GM18861 (cell line): Measurements from ENCODE around the gene SH3BP1.

Source experiments
- ATAC-seq: cut with Tn5 transposase; IDR thresholded peaks from one replicate; pipeline ENCODE4 v1.9.1; 2021; ENCODE audit not compliant: unreplicated experiment

Gene SH3BP1

DNA sequence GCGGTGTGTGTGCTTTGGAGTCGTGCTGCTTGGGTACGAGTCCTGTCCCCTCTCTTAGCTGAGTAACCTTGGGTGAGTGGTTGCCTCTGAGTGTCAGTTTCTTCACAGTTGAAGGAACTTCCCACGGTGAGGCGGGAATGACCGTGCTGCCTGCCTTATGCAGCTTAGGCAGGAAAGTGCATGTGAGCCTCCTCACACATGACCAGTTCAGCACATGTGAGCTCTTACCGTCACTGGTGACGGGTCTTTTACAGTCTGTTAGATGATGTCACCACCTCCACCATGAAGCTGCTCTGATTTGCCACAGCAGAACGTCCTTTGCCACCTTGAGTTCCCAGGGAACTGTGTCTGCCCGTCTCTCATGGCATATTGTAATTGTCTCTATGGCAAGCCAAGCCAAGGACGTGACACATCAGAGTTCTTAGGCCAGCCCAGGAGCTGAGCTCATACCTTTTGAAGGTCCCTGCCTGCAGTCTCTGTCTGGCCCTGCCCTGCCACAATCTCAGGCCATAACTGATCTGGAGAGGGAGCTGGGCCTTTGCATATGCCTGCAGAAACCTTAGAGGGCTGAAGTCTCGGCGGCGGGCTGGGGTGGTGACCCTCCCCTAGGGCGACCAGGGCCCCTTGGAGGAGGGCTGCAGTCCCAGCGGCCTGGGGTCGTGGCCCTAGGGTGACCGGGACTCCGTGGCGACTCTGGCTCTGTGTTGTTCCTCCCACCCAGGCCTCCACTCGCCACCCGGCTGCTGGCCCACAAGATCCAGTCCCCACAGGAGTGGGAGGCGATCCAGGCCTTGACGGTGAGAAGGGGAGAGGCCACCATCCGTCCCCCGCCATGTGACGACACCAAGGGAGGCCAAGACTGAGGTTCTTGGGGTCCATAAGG is 23.0 kb upstream of the SH3BP1 start:
- ATAC-seq = no peak

DNA sequence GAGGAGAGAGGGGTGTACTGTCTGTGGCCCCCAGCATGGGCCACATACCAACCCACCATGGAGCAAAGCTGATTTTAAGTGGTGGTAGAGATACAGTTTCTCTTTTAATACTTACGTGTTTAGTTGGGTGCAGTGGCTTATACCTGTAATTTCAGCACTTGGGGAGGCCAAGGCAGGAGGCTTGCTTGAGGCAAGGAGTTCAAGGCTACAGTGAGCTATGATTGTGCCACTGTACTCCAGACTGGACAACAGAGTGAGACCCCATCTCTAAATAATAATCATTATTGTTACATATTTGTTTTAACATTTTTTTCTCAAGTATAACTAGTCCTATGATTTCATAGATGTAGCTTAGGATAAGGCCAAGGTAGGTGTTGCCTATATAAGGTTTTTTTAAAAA is 22.0 kb upstream of the SH3BP1 start:
- ATAC-seq = no peak

DNA sequence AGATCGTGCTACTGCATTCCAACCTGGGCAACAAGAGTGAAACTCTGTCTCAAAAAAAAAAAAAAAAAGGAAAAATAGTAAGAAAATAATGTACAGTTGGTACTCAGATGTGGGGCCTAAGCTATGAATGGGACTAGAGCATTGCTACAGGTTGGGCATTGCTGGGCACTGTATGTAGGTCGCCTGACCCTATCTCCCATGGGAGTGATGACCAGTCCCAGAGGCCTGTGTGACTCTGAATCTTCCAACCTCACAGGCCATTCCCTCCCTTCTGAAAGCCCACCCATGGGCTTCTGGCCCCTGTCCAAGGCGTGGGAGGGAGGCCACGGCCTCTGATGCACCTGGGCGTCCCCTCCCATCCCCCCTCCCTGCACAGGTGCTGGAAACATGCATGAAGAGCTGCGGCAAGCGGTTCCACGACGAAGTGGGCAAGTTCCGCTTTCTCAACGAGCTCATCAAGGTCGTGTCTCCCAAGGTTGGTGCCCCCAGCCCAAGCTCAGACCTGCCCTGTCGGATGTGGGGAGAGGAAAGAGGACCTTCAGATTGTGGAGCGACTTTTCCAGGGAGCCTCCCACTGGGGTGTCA is 21.3 kb upstream of the SH3BP1 start:
- no peak for ATAC-seq

DNA sequence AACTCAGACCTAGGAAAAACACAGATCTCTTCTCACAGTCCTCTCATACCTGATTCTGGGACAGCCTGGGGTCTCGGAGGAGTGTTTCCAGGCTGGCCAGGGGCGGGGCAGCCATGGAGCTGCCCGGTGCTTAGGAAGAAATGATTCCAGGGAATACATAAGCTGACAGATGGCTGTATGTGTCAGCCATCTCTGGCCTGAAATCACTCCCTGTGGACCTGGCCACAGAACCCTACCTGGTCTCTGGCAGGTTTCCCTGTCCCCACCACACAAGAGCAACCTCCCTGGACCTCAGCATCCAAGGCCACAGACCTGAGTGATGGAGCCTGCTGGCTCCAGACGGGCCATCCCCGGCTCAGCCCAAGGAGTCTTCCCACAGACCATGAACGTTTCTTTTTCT is 20.8 kb upstream of the SH3BP1 start:
- no peak for ATAC-seq

DNA sequence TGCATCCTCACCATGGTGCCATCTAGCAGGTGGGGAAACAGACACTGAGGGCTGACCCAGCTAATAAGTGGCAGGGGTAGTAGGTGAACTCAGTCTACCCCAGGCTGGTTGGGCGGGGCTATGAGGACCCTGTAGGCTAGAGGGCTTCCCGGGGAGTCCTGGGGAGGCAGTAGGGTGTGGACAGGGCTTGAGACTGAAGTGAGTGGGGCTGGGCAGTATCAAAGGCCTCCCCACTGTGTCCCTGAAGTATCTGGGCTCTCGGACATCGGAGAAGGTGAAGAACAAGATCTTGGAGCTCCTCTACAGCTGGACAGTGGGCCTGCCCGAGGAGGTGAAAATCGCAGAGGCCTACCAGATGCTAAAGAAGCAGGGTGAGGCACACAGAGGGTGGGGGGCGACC is 19.5 kb upstream of the SH3BP1 start:
- ATAC-seq = no peak

DNA sequence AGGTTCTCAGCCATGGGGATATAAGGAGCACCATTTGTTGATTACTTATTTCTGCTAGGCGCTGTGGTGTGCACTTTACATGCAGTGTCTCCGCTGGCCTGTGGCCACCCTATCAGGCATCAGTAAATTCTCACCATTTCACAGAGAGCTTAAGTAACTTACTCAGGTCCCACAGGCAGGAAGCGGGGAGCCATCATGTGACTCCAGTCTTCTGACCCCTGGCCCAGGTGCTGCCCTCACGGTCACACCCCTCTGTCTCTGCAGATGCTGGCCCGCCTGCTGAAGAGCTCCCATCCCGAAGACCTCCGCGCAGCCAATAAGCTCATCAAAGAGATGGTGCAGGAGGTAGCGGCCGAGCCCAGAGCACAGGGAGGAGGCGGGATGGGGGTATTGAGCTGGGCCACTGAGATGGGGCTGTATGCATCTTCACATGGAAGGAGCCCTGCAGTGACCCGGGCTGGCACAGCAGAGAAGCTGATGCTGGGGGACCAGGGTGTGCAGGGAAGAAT is 18.1 kb upstream of the SH3BP1 start:
- ATAC-seq = no peak

DNA sequence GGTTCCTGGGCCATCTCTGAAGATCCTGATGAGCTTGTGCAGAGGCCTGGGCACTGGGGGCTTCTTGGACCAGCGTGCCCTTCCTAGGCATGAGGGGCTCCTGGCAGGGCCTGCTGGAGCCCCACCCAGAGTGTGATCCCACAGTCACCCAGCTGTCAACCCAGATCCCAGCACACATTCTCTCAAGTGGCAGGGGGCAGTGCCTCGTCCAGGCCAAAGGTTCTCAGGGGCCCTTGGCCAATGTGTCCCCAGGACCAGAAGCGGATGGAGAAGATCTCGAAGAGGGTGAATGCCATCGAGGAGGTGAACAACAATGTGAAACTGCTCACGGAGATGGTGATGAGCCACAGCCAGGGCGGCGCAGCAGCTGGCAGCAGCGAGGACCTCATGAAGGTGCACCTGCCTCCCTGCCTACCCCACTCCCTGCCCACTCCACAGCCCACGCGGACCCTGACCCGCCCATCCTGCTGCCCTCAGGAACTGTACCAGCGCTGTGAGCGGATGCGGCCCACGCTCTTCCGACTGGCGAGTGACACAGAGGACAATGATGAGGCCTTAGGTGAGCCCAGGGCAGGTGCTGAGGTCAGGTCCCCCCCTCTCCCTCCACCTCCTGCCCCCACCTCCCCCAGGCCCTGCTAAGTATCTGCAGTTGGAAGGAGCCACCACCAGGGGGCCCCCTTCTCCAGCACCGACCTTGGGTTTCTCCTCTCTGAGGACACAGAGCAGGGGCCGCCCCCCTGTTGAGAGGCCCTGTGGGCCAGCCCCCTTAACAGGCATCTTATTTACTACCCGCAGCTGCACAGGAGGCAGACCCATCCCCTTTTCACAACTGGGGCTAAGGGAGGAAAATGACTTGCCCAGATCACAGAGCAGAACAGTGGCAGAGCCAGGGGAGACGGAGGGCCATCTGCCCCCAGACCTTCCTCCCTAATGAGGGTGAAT is 16.1 kb upstream of the SH3BP1 start:
- ATAC-seq = no peak

DNA sequence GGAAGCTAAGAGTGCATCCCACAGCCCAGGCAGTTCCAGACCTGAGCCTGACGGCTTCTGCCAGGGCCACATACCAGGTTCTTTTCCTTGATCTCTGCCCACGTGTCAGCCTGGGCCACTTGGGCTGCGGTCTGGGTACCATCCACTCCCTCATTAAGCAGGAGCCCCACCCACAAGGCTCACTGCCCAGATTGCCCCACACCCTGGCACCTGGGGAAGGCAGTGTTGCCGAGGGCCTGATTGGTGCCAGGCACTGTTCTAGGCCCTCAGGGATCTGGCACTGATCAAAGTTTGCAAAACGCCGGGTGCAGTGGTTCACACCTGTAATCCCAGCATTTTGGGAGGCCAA is 15.5 kb upstream of the SH3BP1 start:
- no peak for ATAC-seq

DNA sequence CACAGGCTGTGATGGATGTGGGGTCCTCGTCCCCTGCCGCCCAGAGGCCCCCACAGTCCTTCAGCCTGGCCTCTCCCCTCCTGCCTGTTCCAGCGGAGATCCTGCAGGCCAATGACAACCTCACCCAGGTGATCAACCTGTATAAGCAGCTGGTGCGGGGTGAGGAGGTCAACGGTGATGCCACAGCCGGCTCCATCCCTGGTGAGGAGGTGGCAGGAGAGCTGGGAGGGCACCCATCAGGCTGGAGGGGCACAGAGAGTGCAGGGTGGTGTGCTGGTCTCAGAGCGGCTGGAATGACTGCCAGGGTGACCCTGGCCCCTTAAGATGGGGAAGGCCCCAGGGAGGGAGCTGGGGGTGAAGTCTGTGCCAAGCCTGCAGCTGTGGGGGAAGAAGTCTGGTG is 14.6 kb upstream of the SH3BP1 start:
- ATAC-seq = no peak

DNA sequence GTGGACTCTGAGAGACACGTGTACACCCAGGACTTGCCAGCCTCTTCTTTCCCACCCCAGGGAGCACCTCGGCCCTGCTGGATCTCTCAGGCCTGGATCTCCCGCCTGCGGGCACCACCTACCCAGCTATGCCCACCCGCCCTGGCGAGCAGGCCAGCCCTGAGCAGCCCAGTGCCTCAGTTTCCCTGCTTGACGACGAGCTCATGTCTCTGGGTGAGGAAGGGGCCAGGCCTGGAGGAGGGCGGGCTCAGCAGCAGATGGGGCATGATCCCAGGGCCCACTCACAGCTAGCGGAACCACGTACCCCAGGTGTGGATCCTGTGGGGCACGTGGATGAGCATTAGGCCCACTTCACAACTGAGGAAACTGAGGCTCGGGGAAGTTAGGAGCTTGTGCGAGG is 13.7 kb upstream of the SH3BP1 start:
- ATAC-seq = no peak

DNA sequence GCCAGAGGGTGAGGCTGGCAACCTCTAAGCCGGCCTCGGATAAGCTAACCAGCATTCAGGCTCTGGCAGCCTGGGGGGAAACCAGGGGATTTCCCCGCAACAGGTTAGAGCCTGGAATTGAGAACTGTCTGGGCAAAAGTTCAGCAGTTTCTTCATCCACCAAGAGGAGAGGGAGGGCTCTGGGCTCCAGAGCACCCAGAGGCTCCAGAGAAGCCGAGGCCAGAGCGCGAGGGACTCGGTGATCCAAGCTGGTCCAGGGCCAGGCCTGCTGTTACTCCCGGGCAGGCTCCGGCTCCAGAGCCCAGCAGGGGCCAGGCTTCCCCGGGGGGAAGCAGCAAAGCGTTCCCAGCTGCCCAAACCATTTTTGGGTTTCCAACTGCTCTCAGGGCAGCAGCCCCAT is 13.3 kb upstream of the SH3BP1 start:
- ATAC-seq = no peak

DNA sequence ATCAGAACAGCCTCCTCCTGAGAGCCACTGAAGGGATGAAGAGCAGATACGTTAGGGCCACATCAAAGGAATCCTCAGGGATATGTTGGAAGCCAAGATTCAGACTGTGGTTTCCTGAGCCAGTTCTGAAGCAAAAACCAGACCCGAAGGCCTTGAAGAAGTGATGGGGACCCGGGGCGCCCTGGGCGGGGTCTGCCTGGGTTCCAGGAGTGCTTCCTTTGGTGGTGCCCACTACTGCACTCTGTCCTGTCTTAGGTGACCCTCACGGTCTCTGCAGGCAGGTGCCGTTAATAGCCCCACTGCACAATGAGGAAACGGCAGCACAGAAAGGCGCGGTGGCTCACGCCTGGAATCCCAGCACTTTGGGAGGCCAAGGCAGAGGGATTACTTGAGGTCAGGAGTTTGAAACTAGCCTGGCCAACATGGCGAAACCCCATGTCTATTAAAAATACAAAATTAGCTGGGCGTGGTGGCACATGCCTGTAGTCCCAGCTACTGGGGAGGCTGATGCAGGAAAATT is 12.9 kb upstream of the SH3BP1 start:
- no peak for ATAC-seq

DNA sequence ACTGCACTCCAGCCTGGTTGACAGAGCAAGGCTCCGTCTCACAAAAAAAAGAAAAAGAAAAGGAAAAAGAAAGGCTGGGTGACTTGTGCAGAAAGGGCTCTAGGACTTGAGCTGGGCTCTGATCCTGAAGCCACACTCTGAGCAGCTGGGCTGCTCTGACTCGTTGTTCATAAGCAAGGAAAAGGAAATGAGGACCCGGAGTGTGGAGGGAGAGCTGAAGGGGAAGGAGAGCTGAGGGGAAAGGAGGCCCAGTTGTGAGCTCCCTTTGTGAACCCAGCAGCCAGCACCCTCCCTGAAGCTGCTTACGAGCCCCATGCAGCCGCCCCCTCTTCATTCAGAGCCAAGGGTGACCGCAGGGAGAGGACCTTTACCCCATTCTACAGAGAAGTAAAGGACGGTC is 12.3 kb upstream of the SH3BP1 start:
- no peak for ATAC-seq

DNA sequence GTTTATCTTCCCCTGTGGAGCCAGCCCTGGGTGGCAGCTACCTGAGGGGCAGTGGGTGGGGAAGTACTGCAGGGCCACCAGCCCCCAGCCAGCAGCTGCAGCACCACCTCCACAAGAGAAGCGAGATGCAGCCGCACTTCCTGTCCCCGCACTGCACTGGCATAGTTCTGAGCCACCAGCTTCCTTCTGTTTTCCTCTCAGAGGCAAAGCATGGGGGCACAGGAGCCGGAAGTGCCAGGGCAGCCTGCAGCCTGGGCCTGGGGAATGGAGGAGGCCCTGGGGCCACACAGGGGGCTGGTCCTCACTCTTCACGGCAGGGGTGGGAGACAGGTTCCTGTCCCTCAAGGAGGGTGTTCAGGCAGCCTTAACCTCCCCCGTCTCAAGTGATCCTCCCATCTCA is 11.9 kb upstream of the SH3BP1 start:
- no peak for ATAC-seq

DNA sequence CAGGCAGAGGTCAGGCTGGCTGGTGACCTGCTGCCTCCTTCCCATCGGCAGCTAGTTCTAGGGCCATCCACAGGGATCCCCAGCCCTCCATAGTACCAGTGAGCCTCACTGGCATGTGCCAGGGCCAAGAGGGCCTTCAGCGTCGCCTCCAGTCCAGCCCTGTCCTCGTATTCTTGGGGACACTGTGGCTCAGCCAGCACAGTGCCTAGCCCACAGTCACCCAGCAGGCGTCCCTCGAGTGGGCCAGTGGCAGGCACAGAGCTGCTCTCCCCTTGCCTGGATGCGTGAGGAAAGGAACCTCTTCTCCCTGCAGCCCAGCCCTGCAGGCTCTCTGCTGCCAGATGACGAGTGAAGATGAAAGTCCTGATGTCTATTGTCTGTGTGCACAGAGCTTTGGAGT is 10.6 kb upstream of the SH3BP1 start:
- no peak for ATAC-seq

DNA sequence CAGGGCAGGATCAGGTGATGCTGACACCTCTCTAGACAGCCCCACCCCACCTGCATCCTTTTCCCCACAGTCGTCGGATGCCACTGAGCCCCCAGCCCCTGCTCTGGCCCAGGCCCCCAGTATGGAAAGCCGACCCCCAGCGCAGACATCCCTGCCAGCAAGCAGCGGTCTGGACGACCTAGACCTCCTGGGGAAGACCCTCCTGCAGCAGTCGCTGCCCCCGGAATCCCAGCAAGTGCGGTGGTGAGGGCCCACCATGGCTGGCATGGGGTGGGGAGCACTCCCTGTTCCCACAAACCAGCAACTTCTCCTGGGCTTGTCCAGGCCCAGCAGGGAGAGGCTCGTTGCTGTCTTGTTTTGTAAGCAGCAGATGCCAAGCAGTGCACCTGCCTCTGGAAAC is 9.5 kb upstream of the SH3BP1 start:
- ATAC-seq = no peak

DNA sequence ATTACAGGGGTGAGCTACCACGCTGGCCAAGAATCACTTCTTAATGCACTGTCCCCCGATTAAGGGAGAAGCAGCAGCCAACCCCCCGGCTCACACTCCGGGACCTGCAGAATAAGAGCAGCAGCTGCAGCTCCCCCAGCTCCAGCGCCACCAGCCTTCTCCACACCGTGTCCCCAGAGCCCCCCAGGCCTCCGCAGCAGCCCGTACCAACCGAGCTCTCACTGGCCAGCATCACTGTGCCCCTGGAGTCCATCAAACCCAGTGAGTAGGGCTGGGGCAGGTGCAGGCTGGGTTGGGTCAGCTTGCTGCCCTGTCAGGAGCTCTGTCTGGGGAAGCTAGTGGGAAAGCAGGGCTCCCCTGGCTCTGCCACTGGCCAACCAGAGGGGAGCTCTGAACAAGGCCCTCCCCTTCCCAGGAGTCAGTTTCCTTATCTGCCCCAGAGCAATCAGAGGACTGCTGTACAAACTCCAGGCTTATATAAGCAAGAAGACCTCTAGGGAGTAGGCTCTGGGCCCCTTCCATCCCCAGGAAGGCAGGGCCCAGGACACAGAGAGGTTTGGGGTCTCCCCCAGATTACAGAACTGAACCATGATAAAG is 8.5 kb upstream of the SH3BP1 start:
- no peak for ATAC-seq

DNA sequence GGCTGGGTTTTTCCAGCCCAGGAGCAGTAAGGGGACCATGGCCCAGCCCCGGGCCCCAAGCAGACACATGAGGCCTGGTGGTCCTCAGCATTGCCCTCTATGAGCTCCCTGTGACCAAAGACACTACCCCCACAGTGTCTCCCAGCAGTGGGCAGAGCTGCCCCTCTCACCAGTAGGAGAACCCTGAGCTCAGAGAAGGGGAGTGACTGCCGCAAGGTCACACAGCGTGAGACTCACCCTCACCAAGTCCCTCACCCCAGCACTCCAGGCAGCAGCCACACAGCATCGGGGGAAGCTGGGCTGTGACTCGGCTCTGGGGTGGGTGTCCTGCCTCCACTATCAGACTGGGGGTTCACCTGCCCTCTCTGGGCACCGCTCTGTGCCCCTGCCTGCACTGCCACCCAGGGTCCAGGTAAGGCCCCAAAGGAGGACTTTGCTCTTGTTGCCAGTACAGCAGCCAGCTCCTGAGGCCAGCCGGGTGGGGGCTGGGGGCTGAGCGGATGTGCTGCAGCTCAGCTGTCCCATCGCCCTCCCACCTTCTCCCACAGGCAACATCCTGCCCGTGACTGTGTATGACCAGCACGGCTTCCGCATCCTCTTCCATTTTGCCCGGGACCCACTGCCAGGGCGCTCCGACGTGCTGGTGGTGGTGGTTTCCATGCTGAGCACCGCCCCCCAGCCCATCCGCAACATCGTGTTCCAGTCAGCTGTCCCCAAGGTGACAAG is 7.9 kb upstream of the SH3BP1 start:
- ATAC-seq = no peak

DNA sequence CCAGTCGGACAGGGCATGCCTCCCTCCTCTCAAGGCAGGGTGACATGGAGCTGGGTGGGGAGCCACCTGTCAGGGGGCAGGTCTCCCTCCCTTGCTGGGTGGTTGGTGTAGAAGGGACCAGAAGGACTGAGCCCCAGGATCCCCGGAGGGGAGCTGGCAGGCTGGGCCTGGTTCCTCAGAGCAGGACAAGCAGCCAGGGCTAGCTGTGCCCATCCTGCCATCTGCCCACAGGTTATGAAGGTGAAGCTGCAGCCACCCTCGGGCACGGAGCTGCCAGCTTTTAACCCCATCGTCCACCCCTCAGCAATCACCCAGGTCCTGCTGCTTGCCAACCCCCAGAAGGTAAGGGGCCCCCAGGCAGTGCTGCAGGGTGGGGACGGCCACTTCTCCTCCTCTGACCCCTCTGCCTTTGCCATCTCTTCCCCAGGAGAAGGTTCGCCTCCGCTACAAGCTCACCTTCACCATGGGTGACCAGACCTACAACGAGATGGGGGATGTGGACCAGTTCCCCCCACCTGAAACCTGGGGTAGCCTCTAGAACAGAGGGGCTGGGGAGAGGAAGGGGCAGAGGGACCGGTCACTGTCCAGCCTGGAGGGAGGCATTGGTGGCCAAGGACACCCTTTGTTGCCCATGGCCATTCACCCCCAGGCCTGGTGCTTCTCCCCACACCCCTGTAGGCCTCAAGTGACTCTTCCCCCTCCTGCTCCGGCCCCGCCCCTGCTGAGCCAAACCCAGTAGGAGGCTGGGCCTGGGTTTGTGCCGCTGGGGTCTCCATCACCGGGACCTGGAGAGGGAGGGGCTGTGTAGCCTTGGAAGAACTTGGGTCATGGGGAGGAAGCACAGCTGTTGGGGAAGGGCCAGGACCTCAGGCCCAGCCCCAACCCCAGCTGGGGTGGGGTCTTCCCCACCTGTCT is 7.0 kb upstream of the SH3BP1 start:
- no peak for ATAC-seq
